NCI-H2196 treated with DMSO at 0.1 percent for 48 hours (cell line): ENCODE results near the gene DLG2.

Source experiments
- DNase-seq: peaks from one replicate; lab custom pipeline; 2025; ENCODE audit not compliant: unreplicated experiment; lab: John Stamatoyannopoulos, UW

The DLG2 gene

GRCh38 chr11:85572056-85572455 is 55.1 kb downstream of the DLG2 start:
- no peak for DNase-seq

- DNase-seq: no peak
Observed at GRCh38 chr11:85569525-85569924, 57.6 kb downstream of the DLG2 start.

- no peak for DNase-seq
Observed at GRCh38 chr11:85558411-85558810, 68.7 kb downstream of the DLG2 start.

GRCh38 chr11:85551881-85552280 is 75.3 kb downstream of the DLG2 start:
- no peak for DNase-seq

- no peak for DNase-seq
Observed at GRCh38 chr11:85541683-85542082, 85.5 kb downstream of the DLG2 start.

GRCh38 chr11:85540635-85541205 is 86.4 kb downstream of the DLG2 start:
- no peak for DNase-seq

- DNase-seq: no peak
Observed at GRCh38 chr11:85540181-85540580, 87.0 kb downstream of the DLG2 start.

GRCh38 chr11:85539740-85540139 is 87.4 kb downstream of the DLG2 start:
- no peak for DNase-seq

GRCh38 chr11:85539029-85539689 is 88.0 kb downstream of the DLG2 start:
- DNase-seq: no peak

- DNase-seq: no peak
Observed at GRCh38 chr11:85536438-85536837, 90.7 kb downstream of the DLG2 start.

- DNase-seq: no peak
Observed at GRCh38 chr11:85534806-85535205, 92.3 kb downstream of the DLG2 start.

- no peak for DNase-seq
Observed at GRCh38 chr11:85531191-85531897, 95.8 kb downstream of the DLG2 start.

GRCh38 chr11:85530634-85531033 is 96.5 kb downstream of the DLG2 start:
- DNase-seq: no peak

- DNase-seq: no peak
Observed at GRCh38 chr11:85526564-85526963, 100.6 kb downstream of the DLG2 start.

- no peak for DNase-seq
Observed at GRCh38 chr11:85525686-85526085, 101.5 kb downstream of the DLG2 start.

- no peak for DNase-seq
Observed at GRCh38 chr11:85517272-85517671, 109.9 kb downstream of the DLG2 start.

- DNase-seq: no peak
Observed at GRCh38 chr11:85495918-85496317, 131.2 kb downstream of the DLG2 start.

- no peak for DNase-seq
Observed at GRCh38 chr11:85494396-85494795, 132.7 kb downstream of the DLG2 start.

- DNase-seq: no peak
Observed at GRCh38 chr11:85485902-85486301, 141.2 kb downstream of the DLG2 start.

- no peak for DNase-seq
Observed at GRCh38 chr11:85483861-85484260, 143.3 kb downstream of the DLG2 start.

GRCh38 chr11:85481862-85482261 is 145.3 kb downstream of the DLG2 start:
- no peak for DNase-seq
